ES-I3 (cell line): ENCODE measurements around the gene ASF1B.

Source experiments
- H3K36me3 ChIP-seq: 2 replicates; pipeline ENCODE4 v1.6.1; 2013; ENCODE audit warnings: mild to moderate bottlenecking, low read length, control low read depth, moderate library complexity; ENCODE audit not compliant: insufficient read depth
- H3K4me1 ChIP-seq: 2 replicates; pipeline ENCODE4 v1.6.1; 2013; ENCODE audit warnings: mild to moderate bottlenecking, control low read depth, low read length; ENCODE audit not compliant: insufficient read depth
- H3K9ac ChIP-seq: 2 replicates; pipeline ENCODE4 v1.6.1; 2013; ENCODE audit warnings: low read depth, mild to moderate bottlenecking, low read length, moderate library complexity
- H3K9me3 ChIP-seq: 2 replicates; pipeline ENCODE4 v1.6.1; 2013; ENCODE audit warnings: mild to moderate bottlenecking, low read length, moderate library complexity; ENCODE audit not compliant: control insufficient read depth, insufficient read depth

The ASF1B gene

DNA sequence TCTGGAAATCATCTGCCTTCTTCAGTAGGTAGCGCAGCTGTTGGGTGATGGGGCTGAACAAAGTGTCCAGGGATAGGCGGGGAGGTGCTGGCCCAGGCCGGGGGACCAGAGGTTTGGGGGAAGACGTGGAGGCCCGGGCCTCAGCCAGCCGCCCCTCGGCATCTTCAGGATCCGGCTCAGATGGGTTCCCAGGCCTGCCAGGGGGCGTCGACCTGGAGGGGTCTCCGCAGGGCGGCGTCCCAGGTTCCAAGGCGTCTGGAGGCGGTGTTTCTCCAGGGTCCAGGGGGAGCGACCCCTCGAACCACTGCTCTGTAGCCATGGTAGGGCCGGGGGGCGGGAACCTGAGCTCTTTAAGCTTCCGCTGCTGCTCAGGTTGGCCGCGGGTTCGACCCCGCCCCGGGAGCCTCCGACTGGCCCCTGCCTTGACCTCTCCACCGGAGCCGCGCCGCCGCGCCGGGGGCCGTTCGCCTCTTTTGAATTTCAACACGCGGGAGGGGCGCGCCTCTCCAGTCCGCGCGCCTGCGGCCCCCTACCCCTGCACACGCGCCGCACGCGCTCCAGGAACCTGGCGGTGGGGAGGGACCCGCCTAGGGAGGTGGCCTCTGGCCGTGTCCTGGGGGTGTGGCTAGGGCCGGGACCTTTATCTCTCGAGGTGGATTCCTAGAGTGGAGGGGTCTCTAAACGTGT lies 50.9 kb downstream of the ASF1B start, which contains the start of gene C19orf67:
Gene C19orf67, minus strand, starts transcription at position 475 of the 687 bp plus-strand sequence. Its CDS starts 156 bp downstream, at position 319.
- no peaks in the 10 kb centered on the region for H3K36me3 ChIP-seq
- H3K9ac ChIP-seq, result peak within 1 kb of the TSS; percentile 70; the same call in 1 of the 2 replicates
- no peaks in the 10 kb centered on the region for H3K4me1 ChIP-seq
- no peaks in the 10 kb centered on the region for H3K9me3 ChIP-seq

DNA sequence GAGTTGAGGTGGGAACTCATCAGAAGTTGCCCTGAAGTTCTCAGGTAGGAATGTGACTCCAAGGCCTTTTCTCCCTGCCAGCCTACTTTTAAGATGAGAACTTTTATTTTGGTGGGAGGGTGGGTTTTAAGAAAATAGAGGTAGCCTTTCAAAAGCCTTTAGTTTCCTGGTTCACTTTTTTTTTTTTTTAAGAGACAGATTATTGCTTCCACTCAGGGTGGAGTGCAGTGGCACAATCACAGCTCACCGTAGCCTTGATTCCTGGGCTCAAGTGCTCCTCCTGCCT lies 53.8 kb downstream of the ASF1B start:
- no peaks in the 10 kb centered on the region for H3K36me3 ChIP-seq
- no peaks in the 10 kb centered on the region for H3K9me3 ChIP-seq
- H3K4me1 ChIP-seq, result no peaks in the 10 kb centered on the region
- no peak overlapping the region for H3K9ac ChIP-seq

DNA sequence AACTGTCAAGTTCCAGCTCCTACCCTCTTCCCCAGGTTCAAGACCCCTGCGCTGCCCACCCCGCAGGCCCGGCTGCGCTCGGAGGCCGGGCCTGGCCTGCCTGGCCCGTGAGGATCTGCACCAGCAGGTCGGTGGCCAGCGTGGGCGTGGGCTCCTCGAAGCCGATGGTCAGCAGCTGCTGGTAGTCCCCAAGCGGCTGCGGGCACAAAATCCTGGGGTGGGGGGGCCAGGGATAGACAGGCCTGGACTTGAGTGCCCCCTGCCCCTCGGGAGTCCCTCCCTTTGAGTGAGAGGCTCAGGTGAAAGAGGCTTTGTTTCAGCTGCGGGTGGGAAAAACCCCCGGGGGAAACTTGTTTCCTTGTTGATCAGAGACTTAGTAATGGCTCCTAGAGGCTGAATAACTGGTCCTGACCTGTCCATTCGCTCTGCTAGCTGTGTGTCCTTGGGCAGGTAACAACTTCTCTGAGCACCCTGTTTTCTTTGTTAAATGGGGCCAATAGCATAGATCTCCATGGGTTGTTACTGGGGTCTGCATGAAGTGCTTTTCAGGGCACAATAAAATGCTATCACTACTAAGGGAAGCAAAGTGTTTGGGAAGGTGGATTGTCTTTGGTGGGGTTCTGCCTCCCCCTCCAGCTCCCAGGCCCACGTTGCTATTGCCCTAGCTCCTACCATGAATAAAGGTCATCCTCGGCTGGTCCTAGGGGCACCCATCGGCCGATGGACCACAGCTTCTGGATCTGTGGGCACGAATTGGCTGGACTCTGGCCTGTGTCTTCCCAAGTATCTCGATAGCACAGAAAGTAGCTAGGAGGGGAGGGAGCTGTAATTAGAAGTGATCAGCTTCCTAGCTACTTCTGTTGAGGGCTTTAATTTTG lies 54.4 kb downstream of the ASF1B start:
- Histone ChIP-seq H3K9me3 (no peaks in the 10 kb centered on the region), H3K9ac (peak overlapping the region; percentile 66; the same call in 1 of the 2 replicates), H3K4me1 (no peaks in the 10 kb centered on the region), H3K36me3 (no peaks in the 10 kb centered on the region)

DNA sequence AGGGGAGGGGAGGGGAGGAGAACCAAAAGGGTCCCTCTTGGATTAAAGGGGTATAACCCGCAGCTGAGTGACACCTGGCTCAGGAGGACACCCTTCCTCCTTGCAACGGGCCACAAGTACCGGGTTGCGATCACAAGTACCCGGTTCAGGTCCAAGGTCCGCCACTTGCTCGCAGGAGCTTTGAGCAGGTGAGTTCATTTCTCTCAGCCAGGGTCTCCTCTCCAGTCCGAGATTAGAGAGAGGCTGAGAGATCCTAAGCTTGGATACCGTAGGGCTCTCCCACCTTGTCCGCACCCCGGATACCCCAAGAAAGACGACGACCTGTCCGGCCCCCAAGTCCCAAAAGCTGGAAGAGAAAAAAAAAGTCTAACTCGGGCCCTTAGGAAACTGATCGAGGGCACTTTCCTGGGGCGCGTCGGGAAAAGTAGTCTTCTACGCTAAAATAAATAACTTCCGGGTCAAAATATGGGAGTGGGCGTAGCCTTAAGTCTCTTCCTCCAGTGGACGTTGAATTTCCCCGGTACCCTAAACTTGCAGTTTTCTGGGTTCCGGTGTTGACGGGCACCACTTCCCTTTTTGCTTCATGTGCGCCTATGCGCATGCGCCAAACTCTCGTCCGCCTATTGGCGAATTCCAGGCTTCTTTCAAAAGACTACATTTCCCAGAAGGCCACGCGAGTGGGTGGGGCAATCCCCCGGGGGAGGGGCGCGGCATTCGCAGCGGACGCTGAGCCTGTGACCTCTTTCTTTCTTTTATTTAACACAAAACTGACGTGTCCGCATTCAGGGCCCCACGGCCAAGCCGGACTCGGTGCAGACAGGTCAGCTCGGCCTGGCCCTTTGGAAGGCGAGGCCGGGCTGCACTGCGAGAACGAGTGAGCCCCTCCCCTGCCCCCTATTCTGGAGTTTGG lies 55.2 kb downstream of the ASF1B start:
- H3K4me1 ChIP-seq, result no peaks in the 10 kb centered on the region
- H3K9me3 ChIP-seq, result no peaks in the 10 kb centered on the region
- peak overlapping the region; percentile 93 for H3K9ac ChIP-seq
- H3K36me3 ChIP-seq, result no peaks in the 10 kb centered on the region

DNA sequence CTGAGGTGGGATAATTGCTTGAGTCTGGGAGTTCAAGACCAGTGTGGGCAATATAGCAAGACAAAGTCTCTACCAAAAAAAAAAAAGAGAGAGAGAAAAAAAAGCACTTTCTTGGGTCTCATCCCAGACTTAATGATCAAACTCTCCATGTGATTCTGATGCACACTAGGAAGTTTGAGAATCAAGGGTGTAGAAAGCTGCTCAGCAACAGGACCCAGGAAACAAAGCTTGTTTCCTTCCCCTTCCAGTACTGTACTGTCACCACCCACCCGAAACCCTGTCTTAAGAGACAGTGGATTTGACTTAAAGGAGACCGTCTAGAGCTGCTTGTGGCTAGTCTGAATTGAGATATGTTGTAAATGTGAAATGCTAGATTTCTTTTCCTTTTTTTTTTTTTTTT lies 58.0 kb downstream of the ASF1B start:
- Histone ChIP-seq H3K36me3 (no peaks in the 10 kb centered on the region), H3K4me1 (no peaks in the 10 kb centered on the region), H3K9me3 (no peaks in the 10 kb centered on the region), H3K9ac (no peak overlapping the region)

DNA sequence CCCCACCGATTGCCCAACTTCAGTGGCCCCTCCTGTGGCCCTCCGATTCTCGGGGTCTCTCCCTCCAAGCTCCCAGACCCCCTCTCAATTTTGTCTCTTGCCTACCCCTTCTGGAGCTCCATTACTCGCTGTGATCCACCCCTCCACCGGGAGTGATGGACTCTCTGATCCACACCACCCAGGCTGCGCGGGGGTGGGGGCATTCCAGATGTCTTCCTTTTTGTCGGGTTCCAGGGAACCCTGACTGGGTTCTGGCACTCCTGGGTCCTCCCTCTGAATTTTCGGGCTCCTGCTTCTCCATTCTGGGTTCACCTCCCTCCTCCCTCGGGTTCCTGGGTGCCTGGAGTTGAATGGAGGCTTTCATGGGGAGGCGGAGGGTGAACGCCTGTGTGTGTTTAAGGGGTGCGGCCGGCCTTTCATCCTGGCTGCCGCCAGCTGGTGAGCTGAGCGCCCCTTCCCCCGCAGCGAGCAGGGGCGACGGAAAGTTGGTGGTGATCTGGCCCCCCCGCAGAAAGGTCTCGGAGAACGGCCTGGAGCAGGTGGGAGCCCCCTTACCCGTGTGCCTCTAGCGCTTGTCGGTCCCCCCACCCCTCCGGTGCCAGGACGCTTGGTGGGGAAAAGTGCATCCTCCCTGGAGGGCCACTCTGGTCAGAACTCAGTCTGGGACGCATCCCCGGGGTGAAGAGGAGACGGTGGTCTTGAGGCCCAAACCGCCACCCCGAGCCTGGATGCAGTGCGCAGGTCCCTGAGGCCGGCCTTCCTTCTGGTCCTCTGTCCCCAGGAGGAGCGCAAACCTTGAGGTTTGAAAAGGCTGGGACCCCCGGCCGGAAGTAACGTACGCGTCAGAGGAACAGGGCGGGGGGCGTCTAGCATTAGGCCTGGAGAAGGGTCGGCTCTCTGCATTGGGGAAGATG lies 62.2 kb downstream of the ASF1B start:
- no peaks in the 10 kb centered on the region for H3K36me3 ChIP-seq
- peak overlapping the region; percentile 74 for H3K9ac ChIP-seq
- H3K9me3 ChIP-seq, result no peaks in the 10 kb centered on the region
- H3K4me1 ChIP-seq, result no peaks in the 10 kb centered on the region; the same call in 1 of the 2 replicates

DNA sequence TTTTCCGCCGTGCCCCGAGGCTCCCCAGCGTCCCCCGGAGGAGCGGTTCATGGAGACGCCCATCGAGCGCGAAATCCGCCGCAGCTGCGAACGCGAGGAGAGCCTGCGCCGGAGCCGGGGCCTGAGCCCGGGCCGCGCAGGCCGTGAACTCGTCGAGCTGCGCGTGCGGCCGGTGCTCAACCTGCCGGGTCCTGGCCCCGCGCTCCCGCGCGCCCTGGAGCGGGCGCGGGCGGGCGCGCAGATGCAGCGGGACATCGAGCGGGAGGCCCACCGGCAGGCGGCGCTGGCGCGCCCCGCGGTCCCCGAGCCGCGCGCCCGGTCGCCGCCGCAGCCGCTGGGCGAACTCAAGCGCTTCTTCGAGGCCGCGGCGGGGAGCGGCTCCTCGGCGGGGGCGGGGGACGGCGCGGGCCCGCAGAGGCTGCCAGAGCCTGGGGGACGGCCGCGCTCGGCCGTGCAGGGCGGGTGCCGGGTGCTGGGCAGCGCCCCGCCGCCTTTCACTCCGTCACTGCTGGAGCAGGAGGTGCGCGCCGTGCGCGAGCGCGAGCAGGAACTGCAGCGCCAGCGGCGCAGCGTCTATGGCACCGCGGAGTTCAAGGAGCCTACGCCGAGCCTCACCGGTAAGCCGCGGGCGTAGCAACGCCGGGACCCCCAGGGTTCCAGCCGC lies 63.0 kb downstream of the ASF1B start:
- no peaks in the 10 kb centered on the region for H3K36me3 ChIP-seq
- H3K9ac ChIP-seq, result peak overlapping the region; percentile 74; the same call in 1 of the 2 replicates
- no peaks in the 10 kb centered on the region for H3K9me3 ChIP-seq
- H3K4me1 ChIP-seq, result no peaks in the 10 kb centered on the region; the same call in 1 of the 2 replicates

DNA sequence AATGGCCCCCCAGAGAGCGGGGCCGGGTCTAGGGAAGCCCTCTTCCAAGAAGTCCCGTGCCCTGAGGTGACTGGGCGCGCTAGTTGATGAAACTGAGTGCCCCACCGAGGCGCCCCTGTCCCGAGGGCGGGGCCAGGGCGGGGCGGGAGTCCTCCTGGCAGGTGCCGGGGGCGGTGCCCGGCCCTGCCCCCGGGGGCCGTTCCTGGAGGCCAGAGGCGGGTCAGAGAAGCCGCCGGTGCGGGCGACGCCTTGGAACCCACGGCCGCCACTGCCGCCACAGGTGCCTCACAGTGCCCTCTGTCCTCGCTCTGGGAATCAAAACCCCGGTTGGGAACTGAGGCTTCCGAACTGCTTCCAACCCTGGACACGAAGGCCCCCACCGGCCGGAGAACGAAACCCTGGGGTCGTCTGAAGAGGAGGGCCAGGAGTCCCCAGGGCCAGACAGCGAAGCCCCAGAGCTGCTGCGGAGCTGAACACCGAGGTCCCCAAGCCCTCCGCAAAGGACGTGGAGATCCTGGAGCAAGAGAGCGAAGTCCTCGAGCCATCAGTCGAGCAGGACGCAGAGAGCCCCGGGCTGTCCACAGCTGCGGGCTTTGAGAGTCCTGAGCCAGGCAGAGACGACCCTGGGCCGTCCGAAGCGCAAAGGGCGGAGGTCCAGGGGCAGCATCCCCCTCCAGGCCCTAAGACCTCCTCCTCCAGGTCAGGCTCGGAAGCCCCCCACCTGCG lies 63.7 kb downstream of the ASF1B start, which contains the start of gene MISP3:
Gene MISP3, plus strand, starts transcription at position 252 of the 726 bp plus-strand sequence. CDS start 524 bp downstream, outside the sequence.
- peak within 1 kb of the TSS; percentile 74; the same call in 1 of the 2 replicates for H3K9ac ChIP-seq
- no peaks in the 10 kb centered on the region for H3K36me3 ChIP-seq
- no peaks in the 10 kb centered on the region for H3K9me3 ChIP-seq
- H3K4me1 ChIP-seq, result no peaks in the 10 kb centered on the region; the same call in 1 of the 2 replicates

DNA sequence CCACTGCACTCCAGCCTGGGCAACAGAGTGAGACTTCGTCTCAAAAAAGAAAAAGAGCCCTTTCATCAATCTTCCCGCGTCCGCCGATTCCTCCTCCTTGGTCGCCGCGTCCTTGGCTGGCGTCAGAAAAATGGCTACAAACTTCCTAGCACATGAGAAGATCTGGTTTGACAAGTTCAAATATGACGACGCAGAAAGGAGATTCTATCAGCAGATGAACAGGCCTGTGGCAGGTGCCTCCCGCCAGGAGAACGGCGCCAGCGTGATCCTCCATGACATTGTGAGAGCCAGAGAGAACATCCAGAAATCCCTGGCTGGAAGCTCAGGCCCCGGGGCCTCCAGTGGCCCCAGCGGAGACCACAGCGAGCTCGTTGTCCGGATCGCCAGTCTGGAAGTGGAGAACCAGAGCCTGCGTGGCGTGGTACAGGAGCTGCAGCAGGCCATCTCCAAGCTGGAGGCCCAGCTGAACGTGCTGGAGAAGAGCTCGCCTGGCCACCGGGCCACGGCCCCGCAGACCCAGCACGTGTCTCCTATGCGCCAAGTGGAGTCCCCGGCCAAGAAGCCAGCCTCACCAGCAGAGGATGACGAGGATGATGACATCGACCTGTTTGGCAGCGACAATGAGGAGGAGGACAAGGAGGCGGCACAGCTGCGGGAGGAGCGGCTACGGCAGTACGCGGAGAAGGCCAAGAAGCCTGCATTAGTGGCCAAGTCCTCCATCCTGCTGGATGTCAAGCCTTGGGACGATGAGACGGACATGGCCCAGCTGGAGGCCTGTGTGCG lies 65.9 kb downstream of the ASF1B start:
- Histone ChIP-seq H3K9me3 (no peaks in the 10 kb centered on the region), H3K36me3 (no peaks in the 10 kb centered on the region), H3K4me1 (no peaks in the 10 kb centered on the region; the same call in 1 of the 2 replicates), H3K9ac (no peak overlapping the region)
